Activated T-cell treated with anti-CD3 and anti-CD28 coated beads, Interleukin-2, amount 50 U/mL, for 1 hour (primary cell): Measurements from ENCODE around the gene CD2.

ENCODE experiments used
- DNase-seq: peaks from one replicate; pipeline ENCODE4 v3.0.0-alpha.2; 2020

Gene CD2

GRCh38 chr1:116754198-116754977 lies at the start of gene CD2:
Gene CD2, plus strand, starts transcription at chr1:116754430. Its CDS starts 63 bp downstream, at chr1:116754493.
- DNase-seq: no peak

GRCh38 chr1:116706123-116706522 lies 48.1 kb upstream of the CD2 start:
- DNase-seq: no peak

- no peak for DNase-seq
Observed at GRCh38 chr1:116706841-116707240, 47.4 kb upstream of the CD2 start.

GRCh38 chr1:116708255-116708900 lies 45.9 kb upstream of the CD2 start:
- DNase-seq: no peak

- no peak for DNase-seq
Observed at GRCh38 chr1:116709666-116710167, 44.5 kb upstream of the CD2 start.

GRCh38 chr1:116710420-116711262 lies 43.6 kb upstream of the CD2 start:
- no peak for DNase-seq

- no peak for DNase-seq
Observed at GRCh38 chr1:116711263-116711840, 42.9 kb upstream of the CD2 start.

GRCh38 chr1:116712510-116712909 lies 41.7 kb upstream of the CD2 start:
- no peak for DNase-seq

GRCh38 chr1:116713474-116713873 lies 40.8 kb upstream of the CD2 start:
- no peak for DNase-seq

- DNase-seq: no peak
Observed at GRCh38 chr1:116716391-116716790, 37.8 kb upstream of the CD2 start.

GRCh38 chr1:116717318-116717717 lies 36.9 kb upstream of the CD2 start:
- DNase-seq: no peak

GRCh38 chr1:116720364-116721038 lies 33.7 kb upstream of the CD2 start:
- DNase-seq: no peak

GRCh38 chr1:116721039-116721405 lies 33.2 kb upstream of the CD2 start:
- DNase-seq: no peak

- no peak for DNase-seq
Observed at GRCh38 chr1:116721451-116722007, 32.7 kb upstream of the CD2 start.

- DNase-seq: no peak
Observed at GRCh38 chr1:116722016-116722838, 32.0 kb upstream of the CD2 start.

- peak; percentile 63 for DNase-seq
Observed at GRCh38 chr1:116724765-116725375, 29.4 kb upstream of the CD2 start.

- no peak for DNase-seq
Observed at GRCh38 chr1:116725798-116726197, 28.4 kb upstream of the CD2 start.

GRCh38 chr1:116726872-116727820 lies 27.1 kb upstream of the CD2 start:
- no peak for DNase-seq

GRCh38 chr1:116731439-116731838 lies 22.8 kb upstream of the CD2 start:
- DNase-seq: no peak

GRCh38 chr1:116732726-116733125 lies 21.5 kb upstream of the CD2 start:
- DNase-seq: no peak
